RWPE2 (cell line): ENCODE measurements around the gene BCL2.

Experiments
- ATAC-seq: fragments of 200-7000 bp; cut with Tn5 transposase; 3 replicates; pipeline ENCODE4 v1.9.1; 2021; ENCODE audit warnings: low read depth
- DNase-seq: peaks from one replicate; pipeline ENCODE4 v3.0.0-alpha.2; 2020; ENCODE audit warnings: low spot score
- H3K27ac ChIP-seq: fragments of 450-650 bp; 2 replicates; pipeline ENCODE4 v1.5.1; 2017; ENCODE audit warnings: mild to moderate bottlenecking; ENCODE audit not compliant: poor library complexity, severe bottlenecking
- H3K27me3 ChIP-seq: fragments of 250-450 bp; sonication (Bioruptor Pico); 2 replicates; pipeline ENCODE4 v1.5.1; 2021; ENCODE audit warnings: mild to moderate bottlenecking, moderate library complexity; ENCODE audit not compliant: insufficient read depth, poor library complexity, severe bottlenecking
- H3K36me3 ChIP-seq: fragments of 250-450 bp; sonication (Bioruptor Pico); 2 replicates; pipeline ENCODE4 v1.5.1; 2020; ENCODE audit warnings: low read depth, mild to moderate bottlenecking, moderate library complexity
- H3K4me1 ChIP-seq: fragments of 250-450 bp; sonication (Bioruptor Pico); 2 replicates; pipeline ENCODE4 v1.5.1; 2021; ENCODE audit warnings: mild to moderate bottlenecking, moderate library complexity; ENCODE audit not compliant: insufficient read depth, poor library complexity, severe bottlenecking
- H3K4me3 ChIP-seq: fragments of 250-450 bp; sonication (Bioruptor Pico); 2 replicates; pipeline ENCODE4 v1.5.1; 2021; ENCODE audit warnings: mild to moderate bottlenecking, moderate library complexity; ENCODE audit not compliant: severe bottlenecking
- H3K9me3 ChIP-seq: fragments of 250-450 bp; sonication (Bioruptor Pico); 2 replicates; pipeline ENCODE4 v1.5.1; 2021; ENCODE audit warnings: mild to moderate bottlenecking, moderate library complexity; ENCODE audit not compliant: severe bottlenecking
- CTCF ChIP-seq: fragments of 450-650 bp; IDR thresholded peaks from one replicate; pipeline ENCODE4 v1.5.1; 2017; ENCODE audit warnings: mild to moderate bottlenecking, moderate library complexity; ENCODE audit not compliant: poor library complexity, severe bottlenecking

The BCL2 gene

DNA sequence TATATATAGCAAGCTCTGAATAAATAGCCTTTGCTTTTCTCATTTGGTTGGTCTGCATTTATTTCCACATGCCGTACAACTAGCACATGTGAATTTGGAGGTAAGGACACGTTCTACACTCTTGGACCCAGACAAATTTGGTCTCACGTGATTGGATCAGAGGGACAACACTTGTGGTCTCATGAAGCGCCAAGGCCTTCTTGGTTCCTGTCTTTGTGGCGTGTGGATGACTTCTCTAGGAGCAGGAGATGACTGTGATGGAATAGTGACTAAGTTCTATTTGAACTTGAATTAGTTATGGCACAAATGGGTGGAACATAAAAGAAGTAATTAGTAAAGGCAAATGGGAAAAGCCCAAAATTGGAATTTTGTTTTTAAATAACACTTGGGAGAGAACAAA lies 206.9 kb downstream of the BCL2 start:
- Histone ChIP-seq H3K4me1 (no peaks in the 10 kb centered on the region), H3K36me3 (no peaks in the 10 kb centered on the region), H3K9me3 (no peaks in the 10 kb centered on the region), H3K27ac (no peak overlapping the region), H3K4me3 (no peak overlapping the region), H3K27me3 (no peaks in the 10 kb centered on the region)
- DNase-seq = no peak
- ATAC-seq = no peak
- TF ChIP-seq CTCF = no peak

GRCh38 chr18:63111671-63112402 lies 207.7 kb downstream of the BCL2 start:
- no peak for TF ChIP-seq CTCF
- Histone ChIP-seq H3K9me3 (no peaks in the 10 kb centered on the region), H3K36me3 (no peaks in the 10 kb centered on the region), H3K4me3 (no peak overlapping the region), H3K27ac (no peak overlapping the region), H3K4me1 (no peaks in the 10 kb centered on the region), H3K27me3 (no peaks in the 10 kb centered on the region)
- ATAC-seq (no peak), DNase-seq (no peak)

DNA sequence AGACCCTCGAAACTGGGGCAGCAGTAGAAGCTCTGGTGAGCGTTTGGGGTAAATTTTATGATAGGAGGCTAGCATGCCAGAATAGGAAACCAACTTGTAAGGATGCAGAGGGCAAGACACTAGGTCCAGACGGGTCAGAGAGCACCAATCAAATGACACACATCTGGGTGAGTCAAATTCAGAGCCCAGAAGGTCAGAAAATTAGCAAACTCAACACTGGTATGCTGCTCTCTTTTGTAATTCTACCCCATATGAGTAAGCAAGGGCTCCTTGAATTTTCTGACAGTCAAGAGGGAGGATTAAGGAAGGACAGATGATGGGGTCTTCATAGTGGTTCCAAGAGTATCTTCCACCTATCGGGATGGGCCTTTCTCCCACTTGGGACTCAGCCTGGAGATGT lies 209.8 kb downstream of the BCL2 start:
- DNase-seq (no peak), ATAC-seq (no peak)
- H3K27me3 ChIP-seq = no peaks in the 10 kb centered on the region
- no peak overlapping the region for H3K27ac ChIP-seq
- H3K4me1 ChIP-seq = no peaks in the 10 kb centered on the region
- H3K4me3 ChIP-seq = no peak overlapping the region
- no peaks in the 10 kb centered on the region for H3K36me3 ChIP-seq
- no peaks in the 10 kb centered on the region for H3K9me3 ChIP-seq
- TF ChIP-seq CTCF = no peak

DNA sequence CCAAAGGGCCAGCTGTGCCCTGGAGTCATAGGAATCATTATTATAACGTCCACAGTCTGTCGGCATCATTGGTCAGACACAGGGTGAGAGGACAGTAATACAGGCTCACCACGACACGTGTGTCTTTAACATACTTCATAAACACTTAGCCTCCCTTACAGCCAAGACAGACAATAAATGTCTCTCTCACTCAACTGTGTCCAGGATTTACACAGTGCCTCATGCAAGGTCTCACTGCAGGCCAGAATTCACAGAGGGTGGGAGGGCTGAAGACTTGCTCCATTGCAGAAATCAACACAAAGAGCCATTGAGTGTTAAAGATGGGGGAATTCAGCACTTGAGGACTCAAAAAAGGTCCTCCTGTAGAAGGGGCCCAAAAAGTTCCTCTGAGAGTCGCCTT lies 210.5 kb downstream of the BCL2 start:
- no peak for TF ChIP-seq CTCF
- ATAC-seq = no peak

GRCh38 chr18:63107931-63108330 lies 211.6 kb downstream of the BCL2 start:
- no peak overlapping the region for H3K27ac ChIP-seq
- no peak overlapping the region for H3K4me3 ChIP-seq
- no peaks in the 10 kb centered on the region for H3K36me3 ChIP-seq
- H3K27me3 ChIP-seq = no peaks in the 10 kb centered on the region
- no peak for ATAC-seq
- TF ChIP-seq CTCF = no peak
- no peak for DNase-seq
- no peaks in the 10 kb centered on the region for H3K4me1 ChIP-seq
- no peaks in the 10 kb centered on the region for H3K9me3 ChIP-seq

More for the DNA sequence above, 210.5 kb downstream of the BCL2 start:
- Histone ChIP-seq H3K4me1 (no peaks in the 10 kb centered on the region), H3K27me3 (no peaks in the 10 kb centered on the region), H3K9me3 (no peaks in the 10 kb centered on the region), H3K36me3 (no peaks in the 10 kb centered on the region), H3K27ac (no peak overlapping the region), H3K4me3 (no peak overlapping the region)
- DNase-seq = no peak
